Activated CD4-positive, CD25-positive, alpha-beta regulatory T cell treated with anti-CD3 and anti-CD28 coated beads, Interleukin-2, amount 50 U/mL, for 72 hours (primary cell): ENCODE measurements around the gene RHBDF2.

Source experiments
- DNase-seq: peaks from one replicate; pipeline ENCODE4 v3.0.0; 2021

Gene RHBDF2

DNA sequence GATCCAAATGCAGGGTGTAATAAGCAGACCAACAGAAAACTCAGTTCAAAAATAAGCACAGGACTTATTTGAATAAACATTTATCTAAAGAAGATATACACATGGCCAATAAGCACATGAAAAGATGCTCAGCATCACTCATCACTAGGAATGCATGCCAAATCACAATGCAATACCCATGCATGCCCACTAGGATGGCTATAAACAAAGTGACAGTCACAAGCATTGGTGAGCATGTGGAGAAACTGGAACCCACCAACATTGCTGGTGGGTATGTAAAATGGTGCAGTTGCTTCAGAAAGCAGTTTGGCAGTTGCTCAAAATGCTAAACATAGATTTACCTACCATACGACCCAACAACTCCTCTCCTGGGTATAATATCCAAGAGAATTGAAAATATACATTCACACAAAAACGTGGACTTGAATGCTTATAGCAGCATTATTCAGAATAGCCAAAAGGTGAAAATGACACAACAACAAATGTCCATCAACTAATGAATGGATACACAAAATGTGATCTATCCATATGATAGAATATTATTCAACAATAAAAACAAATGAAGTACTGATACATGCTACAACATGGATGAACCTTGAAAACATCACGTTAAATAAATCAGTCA lies 68.4 kb downstream of the RHBDF2 start:
- no peak for DNase-seq

DNA sequence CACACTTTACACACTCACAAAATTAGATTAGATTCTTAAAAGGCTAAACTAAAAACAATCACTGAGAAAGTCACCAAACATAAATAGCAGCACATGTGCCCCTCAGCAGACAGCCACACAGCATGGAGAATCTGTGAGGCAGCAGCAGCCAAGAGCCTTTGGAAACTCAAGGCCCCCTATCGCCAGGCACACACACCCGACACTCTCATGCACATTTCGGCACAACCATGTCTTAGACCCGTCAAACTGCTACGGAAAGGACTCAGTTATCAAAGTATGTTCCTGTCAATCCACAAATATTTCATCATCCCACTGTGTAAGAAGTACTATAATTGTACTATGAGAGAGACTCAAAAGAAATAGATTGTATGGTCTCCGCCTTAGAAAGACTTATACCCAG lies 69.2 kb downstream of the RHBDF2 start:
- no peak for DNase-seq

DNA sequence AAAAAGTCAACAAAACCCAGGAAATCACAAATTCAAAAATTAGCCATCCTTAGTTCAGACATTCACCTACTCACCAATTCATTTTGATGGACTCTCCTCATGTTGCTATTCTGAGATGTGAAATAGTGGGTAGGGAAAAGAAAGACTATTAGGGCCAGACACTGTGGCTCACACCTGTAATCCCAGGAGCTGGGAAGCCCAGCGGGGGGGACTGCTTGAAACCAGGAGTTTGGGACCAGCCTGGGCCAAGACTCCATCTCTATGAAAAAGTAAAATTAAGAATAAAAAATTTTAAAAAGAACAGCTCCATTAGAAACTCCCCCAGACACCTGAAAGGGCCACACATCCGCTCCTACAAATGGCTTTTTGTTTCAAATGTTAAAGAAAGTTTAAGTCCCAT lies 69.7 kb downstream of the RHBDF2 start:
- no peak for DNase-seq

DNA sequence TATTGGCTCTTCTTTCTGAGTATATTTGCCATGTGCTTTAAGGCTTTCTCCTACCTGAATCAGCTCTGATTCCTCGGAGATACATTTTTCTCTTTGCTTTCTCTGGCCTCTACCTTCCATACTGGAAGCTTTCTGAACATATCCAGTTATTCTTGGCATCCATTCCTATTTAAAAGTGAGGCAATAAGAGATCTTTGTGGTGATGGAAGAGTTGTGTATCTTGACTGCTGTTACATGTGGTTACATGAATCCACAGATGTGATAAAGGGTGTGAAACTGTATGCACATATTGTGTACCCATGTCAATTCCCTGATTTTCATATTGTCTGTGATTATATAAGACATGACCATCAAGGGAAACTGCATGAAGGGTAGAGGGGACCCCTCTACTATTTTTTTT lies 72.7 kb downstream of the RHBDF2 start:
- no peak for DNase-seq

DNA sequence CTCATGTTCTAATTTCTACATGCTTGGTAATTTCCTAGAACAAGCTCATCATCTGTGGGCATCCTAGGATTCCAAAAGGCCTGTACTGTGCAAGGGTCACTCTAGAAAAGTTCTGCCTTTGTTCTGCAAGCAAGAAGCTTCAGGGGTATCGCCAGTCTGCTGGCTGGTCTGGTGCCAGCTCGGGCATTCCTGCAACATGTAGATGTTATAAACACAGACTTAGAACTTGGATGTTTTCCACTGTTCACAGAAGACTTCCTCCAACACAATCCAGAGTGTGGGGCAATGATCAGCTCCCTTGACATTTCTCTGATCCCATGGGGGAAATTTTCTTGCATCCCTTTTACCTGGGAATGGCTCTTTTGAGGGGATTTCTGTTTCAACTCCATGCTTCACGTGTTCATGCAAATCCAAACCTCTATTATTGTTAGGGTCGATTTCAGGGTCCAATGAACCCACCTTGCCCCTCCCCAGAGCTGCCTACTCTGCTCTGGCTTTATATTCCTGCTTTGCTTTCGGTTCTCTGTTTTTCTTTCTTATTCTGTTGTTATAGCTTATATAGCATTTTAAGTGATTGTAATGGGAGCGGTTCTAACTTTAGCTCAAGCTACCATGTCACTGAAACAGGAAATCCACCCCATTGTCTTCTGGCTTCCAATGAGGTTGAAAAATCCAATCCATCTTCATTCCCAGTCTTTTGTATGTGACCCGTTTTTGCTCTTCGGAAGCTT lies 73.6 kb downstream of the RHBDF2 start:
- DNase-seq: no peak

DNA sequence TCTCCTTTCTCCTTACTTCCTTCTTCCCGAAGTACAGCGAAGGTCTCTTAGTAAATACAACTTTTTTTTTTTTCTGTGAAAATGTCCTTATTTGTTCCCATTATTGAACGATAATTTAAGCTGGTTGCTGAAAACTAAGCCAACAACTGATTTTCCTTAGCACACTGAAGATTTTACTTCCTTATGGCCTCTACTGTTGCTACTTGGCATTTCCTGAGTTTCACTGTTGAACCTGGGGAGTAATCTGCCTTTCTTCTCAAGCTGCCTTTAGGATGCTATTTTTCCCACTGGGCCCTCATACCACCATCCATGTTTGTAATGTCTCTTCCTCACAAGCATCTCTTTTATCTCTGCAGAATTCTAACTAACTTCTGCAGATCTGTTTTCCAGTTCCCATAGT lies 74.4 kb downstream of the RHBDF2 start:
- DNase-seq: no peak

DNA sequence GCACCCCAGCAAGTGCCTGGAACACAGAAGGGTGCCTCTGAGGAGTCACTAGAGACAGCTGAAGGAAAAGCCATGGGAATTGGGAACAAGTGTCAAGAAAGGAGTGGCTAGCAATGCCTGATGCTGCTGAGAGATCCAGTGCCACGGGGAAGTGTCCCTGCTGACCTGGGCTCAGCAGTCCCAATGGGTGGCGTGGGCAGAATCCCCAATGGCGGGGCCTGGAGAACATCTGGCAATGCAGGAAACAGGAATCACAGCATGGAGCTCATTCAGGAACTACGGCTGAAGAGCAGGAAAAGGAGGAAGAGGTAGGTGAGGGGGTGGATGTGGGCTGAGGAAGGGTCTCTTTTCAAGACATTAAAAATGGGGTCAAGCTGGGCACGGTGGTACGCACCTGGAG lies 78.4 kb downstream of the RHBDF2 start:
- no peak for DNase-seq

DNA sequence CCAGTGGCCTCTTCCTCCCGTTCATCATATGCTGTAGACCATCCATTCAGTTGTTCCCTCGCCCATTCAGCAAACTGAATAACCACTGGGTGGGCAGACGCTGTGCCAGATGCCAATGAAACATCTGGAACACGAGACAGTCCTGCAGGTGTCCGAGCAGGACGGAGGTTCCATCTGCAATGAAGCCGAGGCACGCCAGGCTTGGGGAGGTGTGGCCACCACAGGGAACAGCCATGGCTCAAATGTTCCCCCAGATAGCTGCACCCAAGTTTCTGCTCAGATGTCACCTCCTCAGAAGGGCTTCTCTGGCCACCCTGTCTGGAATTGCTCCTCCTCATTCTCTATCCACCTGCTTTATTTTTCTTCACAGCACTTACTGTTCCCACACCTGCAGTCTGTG lies 78.8 kb downstream of the RHBDF2 start:
- no peak for DNase-seq

DNA sequence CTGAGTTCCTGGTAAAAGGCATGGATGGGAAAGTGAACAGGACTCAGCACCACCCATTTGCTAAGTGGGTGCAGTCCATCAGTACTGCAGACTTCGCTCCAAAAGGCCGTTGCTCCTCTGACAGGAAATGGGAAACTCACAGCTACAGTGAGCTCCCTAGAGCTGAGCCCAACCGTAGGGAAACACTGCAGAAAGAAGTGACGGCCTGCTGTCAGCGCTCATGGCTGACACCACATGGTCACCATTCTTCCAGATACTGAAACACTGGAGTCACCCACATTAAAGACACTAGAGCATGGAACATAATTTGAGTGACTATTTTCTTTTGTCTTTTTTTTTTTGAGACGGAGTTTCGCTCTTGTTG lies 80.2 kb downstream of the RHBDF2 start:
- no peak for DNase-seq
